ENCODE measurements around the gene KRTAP2-3. TPM values are rescaled to one million over a fixed set of nuclear protein-coding genes. Genes with fewer than 3 reads are reported as not detected.

KRTAP2-3 gene
- total RNA-seq, 2 experiments from 2014 or later = not detected

- ChIA-PET CTCF (ENCODE audit: unreplicated experiment) (no interaction called here), POLR2A (no interaction called here)
- Histone ChIP-seq H3K4me2 (ENCODE audit: low read length) (no peak overlapping the region), H3K27ac (ENCODE audit: low read depth, low read length, poor library complexity, severe bottlenecking) (no peak overlapping the region), H4K20me1 (ENCODE audit: insufficient read depth, low read length) (no peaks in the 10 kb centered on the region), H3K36me3 (ENCODE audit: insufficient read depth, low read length) (no peaks in the 10 kb centered on the region), H3K9me2 (ENCODE audit: insufficient read depth, low read length) (no peaks in the 10 kb centered on the region), H3K9me3 (ENCODE audit: low read length) (no peaks in the 10 kb centered on the region), H2AFZ (ENCODE audit: low read length) (no peak overlapping the region), H3K79me2 (ENCODE audit: insufficient read depth, low read depth, low read length) (no peaks in the 10 kb centered on the region), H3K4me3 (ENCODE audit: low read depth, low read length, poor library complexity, severe bottlenecking) (no peak overlapping the region), H3K4me1 (ENCODE audit: insufficient read depth, low read length, poor library complexity, severe bottlenecking) (no peaks in the 10 kb centered on the region)
- intact Hi-C loops (cut with micrococcal nuclease; ENCODE audit: unreplicated experiment) = no loop called here
- BruUV-seq (replicated peaks) = no TSS peak
- no peak for DNase-seq (ENCODE audit: low spot score)
- TF ChIP-seq CTCF (conservative IDR thresholded peaks at IDR 0.05; ENCODE audit: low read length) (no peak), EZH2phosphoT487 (IDR thresholded peaks at IDR 0.05; ENCODE audit: borderline replicate concordance, low read depth, low read length) (no peak)
Observed at GRCh38 chr17:41019415-41019814, 40.5 kb downstream of the KRTAP2-3 start.

- Histone ChIP-seq H3K4me3 (ENCODE audit: low read depth, low read length, poor library complexity, severe bottlenecking) (no peak overlapping the region), H4K20me1 (ENCODE audit: insufficient read depth, low read length) (no peaks in the 10 kb centered on the region), H3K9me2 (ENCODE audit: insufficient read depth, low read length) (no peaks in the 10 kb centered on the region), H3K27ac (ENCODE audit: low read depth, low read length, poor library complexity, severe bottlenecking) (no peak overlapping the region), H3K9me3 (ENCODE audit: low read length) (no peaks in the 10 kb centered on the region), H3K79me2 (ENCODE audit: insufficient read depth, low read depth, low read length) (no peaks in the 10 kb centered on the region), H3K4me2 (ENCODE audit: low read length) (no peak overlapping the region), H3K4me1 (ENCODE audit: insufficient read depth, low read length, poor library complexity, severe bottlenecking) (no peaks in the 10 kb centered on the region), H2AFZ (ENCODE audit: low read length) (no peak overlapping the region), H3K36me3 (ENCODE audit: insufficient read depth, low read length) (no peaks in the 10 kb centered on the region)
- intact Hi-C loops (cut with micrococcal nuclease; ENCODE audit: unreplicated experiment) = no loop called here
- POLR2A ChIA-PET = no interaction called here
- no peak for DNase-seq (ENCODE audit: low spot score)
- CTCF ChIA-PET (ENCODE audit: unreplicated experiment) = no interaction called here
- no TSS peak for BruUV-seq (replicated peaks)
- TF ChIP-seq EZH2phosphoT487 (IDR thresholded peaks at IDR 0.05; ENCODE audit: borderline replicate concordance, low read depth, low read length) = no peak
- TF ChIP-seq CTCF (conservative IDR thresholded peaks at IDR 0.05; ENCODE audit: low read length) = no peak
Observed at GRCh38 chr17:41018541-41018940, 41.4 kb downstream of the KRTAP2-3 start.

GRCh38 chr17:41016578-41017215, 43.2 kb downstream of the KRTAP2-3 start:
- H4K20me1 ChIP-seq (ENCODE audit: insufficient read depth, low read length) = no peaks in the 10 kb centered on the region
- no peaks in the 10 kb centered on the region for H3K36me3 ChIP-seq (ENCODE audit: insufficient read depth, low read length)
- DNase-seq (ENCODE audit: low spot score) = no peak
- BruUV-seq (replicated peaks) = no TSS peak
- no peaks in the 10 kb centered on the region for H3K4me1 ChIP-seq (ENCODE audit: insufficient read depth, low read length, poor library complexity, severe bottlenecking)
- H3K9me3 ChIP-seq (ENCODE audit: low read length) = no peaks in the 10 kb centered on the region
- TF ChIP-seq CTCF (conservative IDR thresholded peaks at IDR 0.05; ENCODE audit: low read length) = no peak
- no peak for TF ChIP-seq EZH2phosphoT487 (IDR thresholded peaks at IDR 0.05; ENCODE audit: borderline replicate concordance, low read depth, low read length)
- H3K4me2 ChIP-seq (ENCODE audit: low read length) = no peak overlapping the region
- no peak overlapping the region for H3K27ac ChIP-seq (ENCODE audit: low read depth, low read length, poor library complexity, severe bottlenecking)
- ChIA-PET CTCF (ENCODE audit: unreplicated experiment) (no interaction called here), POLR2A (no interaction called here)
- no peaks in the 10 kb centered on the region for H3K9me2 ChIP-seq (ENCODE audit: insufficient read depth, low read length)
- no peak overlapping the region for H3K4me3 ChIP-seq (ENCODE audit: low read depth, low read length, poor library complexity, severe bottlenecking)
- H2AFZ ChIP-seq (ENCODE audit: low read length) = no peak overlapping the region
- H3K79me2 ChIP-seq (ENCODE audit: insufficient read depth, low read depth, low read length) = no peaks in the 10 kb centered on the region
- intact Hi-C loops (cut with micrococcal nuclease; ENCODE audit: unreplicated experiment) = no loop called here

All from OCI-LY7 (cell line).